HK-2 (cell line): ENCODE measurements around the gene CLIC1.
A peak's percentile ranks its signal among the peaks of the same experiment; 100 is the strongest.
"Not testable (repeated sequence)": the region's sequence is repeated elsewhere in the genome, so short reads cannot be mapped to it uniquely, and the experiment has no call there.

Source experiments
- DNase-seq: peaks from one replicate; pipeline ENCODE4 v3.0.0-alpha.2; 2018; ENCODE audit not compliant: unreplicated experiment

CLIC1 gene

GRCh38 chr6:31722173-31722572 lies 14.2 kb downstream of the CLIC1 start:
- no peak for DNase-seq

GRCh38 chr6:31721351-31722020 lies 14.8 kb downstream of the CLIC1 start, which contains the start of gene LY6G6C:
Gene LY6G6C, minus strand, starts transcription at chr6:31721746. Its CDS starts 67 bp downstream, at chr6:31721679.
- DNase-seq = no peak

- no peak for DNase-seq
These were observed 16.0 kb downstream of the CLIC1 start for GRCh38 chr6:31720196-31720770.

- no peak for DNase-seq
These were observed 17.3 kb downstream of the CLIC1 start for GRCh38 chr6:31719001-31719400.

GRCh38 chr6:31718265-31718664 lies 18.1 kb downstream of the CLIC1 start:
- no peak for DNase-seq

- no peak for DNase-seq
These were observed 18.7 kb downstream of the CLIC1 start for GRCh38 chr6:31717499-31718222.

- no peak for DNase-seq
These were observed 21.0 kb downstream of the CLIC1 start, which contains the start of gene LY6G6D for GRCh38 chr6:31715022-31715958. Gene LY6G6D, plus strand, starts transcription at chr6:31715348. Its CDS starts 8 bp downstream, at chr6:31715356.

GRCh38 chr6:31713991-31714684 lies 22.2 kb downstream of the CLIC1 start:
- no peak for DNase-seq

- DNase-seq = no peak
These were observed 22.9 kb downstream of the CLIC1 start for GRCh38 chr6:31713465-31713864.

GRCh38 chr6:31712296-31712695 lies 24.0 kb downstream of the CLIC1 start:
- no peak for DNase-seq

GRCh38 chr6:31711233-31711632 lies 25.1 kb downstream of the CLIC1 start:
- no peak for DNase-seq

- DNase-seq = no peak
These were observed 25.7 kb downstream of the CLIC1 start for GRCh38 chr6:31710523-31711219.

GRCh38 chr6:31709157-31709556 lies 27.2 kb downstream of the CLIC1 start:
- not testable (repeated sequence) for DNase-seq

GRCh38 chr6:31708224-31708623 lies 28.1 kb downstream of the CLIC1 start:
- no peak for DNase-seq

- DNase-seq = no peak
These were observed 28.6 kb downstream of the CLIC1 start for GRCh38 chr6:31707701-31708100.

GRCh38 chr6:31706599-31706998 lies 29.7 kb downstream of the CLIC1 start, which contains the start of gene LY6G6F:
Gene LY6G6F, plus strand, starts transcription at chr6:31706866. Its CDS starts 41 bp downstream, at chr6:31706907.
- no peak for DNase-seq

- DNase-seq = no peak
These were observed 30.4 kb downstream of the CLIC1 start for GRCh38 chr6:31705931-31706330.

GRCh38 chr6:31702819-31703716 lies 33.3 kb downstream of the CLIC1 start, which contains the start of gene ABHD16A:
Gene ABHD16A, minus strand, starts transcription at chr6:31703324. Its CDS starts 43 bp downstream, at chr6:31703281.
- DNase-seq = peak; percentile 96

GRCh38 chr6:31702405-31702818 lies 33.9 kb downstream of the CLIC1 start:
- no peak for DNase-seq
